Ectodermal cell (in vitro differentiated cells): ENCODE results near the gene FGD3.
"Not testable (repeated sequence)": the region's sequence is repeated elsewhere in the genome, so short reads cannot be mapped to it uniquely, and the experiment has no call there.

Source experiments
- H3K27ac ChIP-seq: 2 replicates; pipeline ENCODE4 v1.7.0; 2013; ENCODE audit warnings: mild to moderate bottlenecking, low read depth, low read length; ENCODE audit not compliant: insufficient read depth, poor library complexity, severe bottlenecking
- H3K27me3 ChIP-seq: 2 replicates; pipeline ENCODE4 v1.7.0; 2013; ENCODE audit warnings: mild to moderate bottlenecking, low read length; ENCODE audit not compliant: insufficient read depth, control insufficient read depth, poor library complexity, severe bottlenecking
- H3K36me3 ChIP-seq: one replicate; pipeline ENCODE4 v1.7.0; 2013; ENCODE audit warnings: low read length; ENCODE audit not compliant: control insufficient read depth, insufficient read depth
- H3K4me1 ChIP-seq: one replicate; pipeline ENCODE4 v1.7.0; 2013; ENCODE audit warnings: low read length; ENCODE audit not compliant: control insufficient read depth, insufficient read depth
- H3K4me3 ChIP-seq: 2 replicates; pipeline ENCODE4 v1.7.0; 2013; ENCODE audit warnings: low read depth, low read length, control low read depth; ENCODE audit not compliant: insufficient read depth
- H3K9me3 ChIP-seq: 2 replicates; pipeline ENCODE4 v1.7.0; 2013; ENCODE audit warnings: mild to moderate bottlenecking, low read length, moderate library complexity; ENCODE audit not compliant: control insufficient read depth
- WGBS, 2 experiments: methylation state at CpG; one replicate each; pipeline ENCODE4 v1.1.7; 2013; ENCODE audit warnings: missing lambda C conversion rate in 2 of 2; 5-methylcytosine and 5-hydroxymethylcytosine counted together

The FGD3 gene

GRCh38 chr9:93008457-93008856, 61.1 kb downstream of the FGD3 start:
- 96% methylated on average over 8 of the region's 8 CpGs for WGBS, 2 experiments
- H3K27ac ChIP-seq, result no peak overlapping the region
- no peaks in the 10 kb centered on the region for H3K9me3 ChIP-seq
- no peaks in the 10 kb centered on the region for H3K36me3 ChIP-seq
- H3K4me1 ChIP-seq, result peaks cover 6% of the 10 kb centered on the region
- no peak overlapping the region for H3K4me3 ChIP-seq
- H3K27me3 ChIP-seq, result no peaks in the 10 kb centered on the region

DNA sequence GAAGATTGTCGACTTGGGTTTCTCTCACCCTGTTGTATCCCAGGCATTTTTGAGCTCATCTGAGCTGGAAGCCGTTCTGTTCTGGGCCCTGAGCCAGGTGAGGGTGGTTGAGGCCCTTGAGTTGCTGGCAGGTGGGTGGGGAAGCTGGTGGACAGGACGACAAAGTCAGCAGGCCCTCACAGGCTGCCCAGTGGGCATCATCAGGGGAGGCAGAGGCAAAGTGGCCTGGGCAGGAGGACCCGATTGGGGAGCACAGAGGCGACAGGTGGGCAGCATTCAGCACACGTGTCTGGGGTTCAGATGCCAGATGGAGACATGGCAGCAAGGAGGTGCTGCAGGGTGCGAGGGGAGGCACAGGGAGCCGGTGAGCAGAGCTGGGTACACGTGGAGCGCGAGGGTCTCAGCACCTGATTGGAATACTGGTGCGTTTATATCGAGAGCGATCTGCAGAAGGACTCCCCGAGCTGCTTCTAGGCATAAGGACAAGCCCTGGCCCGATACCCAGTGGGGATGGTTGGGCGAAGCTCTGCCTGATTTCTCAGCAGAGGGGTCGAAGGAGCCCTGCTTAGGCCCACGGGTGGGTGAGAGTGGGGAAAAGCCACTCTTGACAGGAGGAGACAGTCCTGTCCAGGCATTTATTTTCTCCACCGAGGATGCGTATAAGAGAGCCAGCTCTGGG, 62.2 kb downstream of the FGD3 start:
- WGBS, 2 experiments, result 92 to 94% methylated on average over 21 of the region's 21 CpGs

DNA sequence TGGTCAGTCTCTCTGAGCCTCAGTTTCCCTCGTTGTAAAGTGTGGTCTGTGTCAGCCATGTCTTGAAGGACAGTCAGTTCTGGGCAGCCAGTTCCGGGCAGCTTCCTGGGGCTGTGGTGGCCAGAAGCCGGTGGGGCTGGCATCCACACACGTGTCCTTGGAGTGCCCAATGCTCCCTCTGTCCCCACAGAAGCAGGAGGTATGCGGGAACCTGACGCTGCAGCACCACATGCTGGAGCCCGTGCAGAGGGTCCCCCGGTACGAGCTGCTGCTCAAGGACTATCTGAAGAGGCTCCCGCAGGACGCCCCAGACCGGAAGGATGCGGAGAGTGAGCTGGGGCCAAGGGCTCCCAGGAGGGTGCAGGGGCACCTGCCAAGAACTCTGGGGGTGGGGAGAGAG, 62.7 kb downstream of the FGD3 start:
- no peak overlapping the region for H3K27ac ChIP-seq
- peaks cover 6% of the 10 kb centered on the region for H3K4me1 ChIP-seq
- H3K9me3 ChIP-seq, result no peaks in the 10 kb centered on the region
- WGBS, 2 experiments, result 85 to 88% methylated on average over 13 of the region's 13 CpGs
- H3K27me3 ChIP-seq, result no peaks in the 10 kb centered on the region
- no peaks in the 10 kb centered on the region for H3K36me3 ChIP-seq
- H3K4me3 ChIP-seq, result no peak overlapping the region

More for the DNA sequence above, 62.2 kb downstream of the FGD3 start:
- H3K4me3 ChIP-seq, result no peak overlapping the region
- peaks cover 6% of the 10 kb centered on the region for H3K4me1 ChIP-seq
- H3K27ac ChIP-seq, result no peak overlapping the region
- no peaks in the 10 kb centered on the region for H3K27me3 ChIP-seq
- no peaks in the 10 kb centered on the region for H3K9me3 ChIP-seq
- no peaks in the 10 kb centered on the region for H3K36me3 ChIP-seq

DNA sequence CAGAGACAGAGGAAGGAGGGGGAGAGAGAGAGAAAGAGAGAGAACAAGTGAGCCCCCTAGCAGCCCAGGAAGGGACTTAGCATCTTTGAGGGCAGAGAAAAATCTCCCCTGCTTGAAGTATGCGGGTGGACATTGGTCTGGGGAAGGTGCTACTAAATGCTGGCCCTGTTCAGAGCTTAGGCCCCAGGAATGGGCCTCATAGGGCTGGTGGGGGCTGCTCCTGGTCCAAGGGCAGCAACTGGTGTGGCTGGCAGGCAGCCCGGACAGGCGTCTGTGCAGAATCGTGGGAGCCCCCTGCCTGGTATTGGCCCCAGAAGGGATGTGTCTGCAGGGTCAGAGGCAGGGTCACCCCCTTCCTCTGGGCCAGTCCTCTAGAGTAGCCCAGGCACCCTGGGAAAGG, 63.4 kb downstream of the FGD3 start:
- no peaks in the 10 kb centered on the region for H3K27me3 ChIP-seq
- no peaks in the 10 kb centered on the region for H3K36me3 ChIP-seq
- peaks cover 6% of the 10 kb centered on the region for H3K4me1 ChIP-seq
- H3K27ac ChIP-seq, result no peak overlapping the region
- WGBS, 2 experiments, result 83 to 86% methylated on average over 4 of the region's 4 CpGs
- no peaks in the 10 kb centered on the region for H3K9me3 ChIP-seq
- no peak overlapping the region for H3K4me3 ChIP-seq

DNA sequence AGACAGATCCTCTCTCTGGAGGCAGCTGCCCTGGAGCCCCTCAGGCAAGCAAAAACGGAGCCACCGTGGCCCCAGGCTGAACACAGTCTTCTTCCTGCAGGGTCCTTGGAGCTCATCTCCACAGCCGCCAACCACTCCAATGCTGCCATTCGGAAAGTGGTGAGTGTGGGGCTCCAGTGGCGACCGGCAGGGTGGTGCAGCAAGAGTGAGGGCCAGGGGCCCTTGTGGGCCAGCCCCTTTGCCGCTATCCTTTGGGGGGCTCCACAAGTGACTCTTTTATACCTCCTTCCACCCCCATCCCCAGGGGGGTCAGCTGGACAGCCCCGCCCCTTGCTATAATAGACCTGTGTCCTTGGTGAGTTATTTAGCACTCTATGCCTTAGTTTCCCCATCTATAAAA, 63.8 kb downstream of the FGD3 start:
- no peaks in the 10 kb centered on the region for H3K27me3 ChIP-seq
- no peaks in the 10 kb centered on the region for H3K9me3 ChIP-seq
- H3K4me3 ChIP-seq, result no peak overlapping the region
- peaks cover 6% of the 10 kb centered on the region for H3K4me1 ChIP-seq
- H3K27ac ChIP-seq, result no peak overlapping the region
- no peaks in the 10 kb centered on the region for H3K36me3 ChIP-seq
- WGBS, 2 experiments, result 94 to 96% methylated on average over 8 of the region's 8 CpGs

DNA sequence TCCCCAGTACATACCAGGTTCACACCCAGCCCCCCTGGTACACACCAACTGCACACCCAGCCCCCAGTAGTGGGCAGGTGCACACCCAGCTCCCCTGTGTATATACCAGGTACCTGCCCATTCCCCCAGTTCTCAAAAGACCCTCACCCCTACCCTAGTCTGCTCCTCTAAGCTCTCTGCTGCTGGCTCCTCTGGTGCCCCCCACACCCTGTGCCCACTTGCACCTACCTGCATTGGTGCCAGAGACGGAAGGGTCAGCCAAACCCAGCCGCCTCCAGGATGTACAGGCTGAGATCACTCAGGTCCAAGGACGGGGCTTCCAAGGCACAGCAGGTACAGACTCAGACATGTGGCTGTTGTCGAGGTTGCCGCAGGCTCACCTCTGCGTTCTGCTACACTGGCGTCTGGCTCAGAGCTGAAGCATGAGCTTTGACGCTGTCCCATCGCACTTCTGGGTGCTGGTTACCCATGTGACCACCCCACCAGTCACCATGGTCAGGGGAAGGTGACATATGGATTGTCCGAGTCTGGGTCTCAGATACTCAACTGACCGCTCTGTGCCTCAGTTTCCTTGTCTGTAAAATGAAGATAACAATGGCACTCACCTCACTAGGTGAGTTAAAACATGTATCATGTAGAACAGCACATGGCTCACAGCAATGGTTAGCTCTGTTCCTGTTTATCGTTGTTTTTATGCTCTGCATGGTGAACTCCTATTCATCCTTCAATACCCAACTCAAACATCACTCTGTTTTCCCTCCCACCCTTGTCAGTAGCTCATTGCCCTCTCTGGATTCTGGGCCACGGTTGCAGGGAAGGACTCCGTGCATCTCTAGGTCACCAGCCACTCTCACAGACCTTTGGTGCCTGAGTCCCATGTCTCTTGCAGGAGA, 65.9 kb downstream of the FGD3 start:
- no peaks in the 10 kb centered on the region for H3K27me3 ChIP-seq
- H3K9me3 ChIP-seq, result no peaks in the 10 kb centered on the region
- WGBS, 2 experiments, result 94% methylated on average over 14 of the region's 14 CpGs
- peaks cover 6% of the 10 kb centered on the region for H3K4me1 ChIP-seq
- H3K27ac ChIP-seq, result no peak overlapping the region
- no peak overlapping the region for H3K4me3 ChIP-seq
- H3K36me3 ChIP-seq, result no peaks in the 10 kb centered on the region

- H3K36me3 ChIP-seq, result no peaks in the 10 kb centered on the region
- H3K27me3 ChIP-seq, result no peaks in the 10 kb centered on the region
- peaks cover 6% of the 10 kb centered on the region for H3K4me1 ChIP-seq
- H3K27ac ChIP-seq, result no peak overlapping the region
- H3K9me3 ChIP-seq, result no peaks in the 10 kb centered on the region
- WGBS, 2 experiments, result 82% methylated on average over 10 of the region's 13 CpGs
- no peak overlapping the region for H3K4me3 ChIP-seq
Measured at GRCh38 chr9:93013856-93014582, 66.7 kb downstream of the FGD3 start.

DNA sequence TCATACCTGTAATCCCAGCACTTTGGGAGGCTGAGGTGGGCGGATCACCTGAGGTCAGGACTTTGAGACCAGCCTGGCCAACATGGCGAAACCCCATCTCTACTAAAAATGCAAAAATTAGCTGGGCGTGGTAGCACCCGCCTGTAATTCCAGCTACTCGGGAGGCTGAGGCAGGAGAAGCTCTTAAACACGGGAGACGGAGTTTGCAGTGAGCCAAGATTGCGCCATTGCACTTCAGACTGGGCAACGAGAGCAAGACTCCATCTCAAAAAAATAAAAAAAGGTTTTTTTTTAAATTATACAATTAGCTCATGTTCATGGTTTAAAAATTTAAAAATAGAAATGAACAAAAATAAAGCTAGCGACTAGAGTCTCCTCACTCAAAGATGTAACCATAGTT, 67.9 kb downstream of the FGD3 start:
- not testable (repeated sequence) for H3K9me3 ChIP-seq, H3K36me3 ChIP-seq, H3K27me3 ChIP-seq, H3K4me3 ChIP-seq, H3K4me1 ChIP-seq, H3K27ac ChIP-seq
- WGBS, 2 experiments, result 87 to 93% methylated on average over 8 to 10 of the region's 10 CpGs

DNA sequence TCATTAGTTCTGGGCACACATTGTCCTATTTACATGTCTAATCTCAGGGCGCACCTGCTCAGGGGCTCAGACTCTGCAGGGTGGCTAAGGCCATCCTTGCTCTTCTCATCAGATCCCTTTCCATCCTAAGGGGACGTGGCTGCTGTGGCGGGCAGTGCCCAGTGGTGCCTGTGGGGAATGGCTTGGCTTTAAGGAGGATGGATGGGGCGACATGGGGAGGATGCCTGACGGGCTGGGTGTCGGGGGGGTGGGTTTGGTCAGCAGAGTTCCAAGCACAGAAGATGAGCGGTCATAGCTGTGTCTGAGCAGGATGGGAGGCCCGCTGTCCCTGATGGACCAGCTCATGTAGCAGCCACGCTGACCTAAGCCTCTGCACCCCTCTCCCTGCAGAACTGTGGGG, 70.3 kb downstream of the FGD3 start:
- Histone ChIP-seq H3K27me3 (no peaks in the 10 kb centered on the region), H3K9me3 (no peaks in the 10 kb centered on the region), H3K4me1 (no peaks in the 10 kb centered on the region), H3K4me3 (no peak overlapping the region), H3K27ac (no peak overlapping the region), H3K36me3 (no peaks in the 10 kb centered on the region)
- 91 to 93% methylated on average over 9 of the region's 9 CpGs for WGBS, 2 experiments

GRCh38 chr9:93020151-93020550, 72.8 kb downstream of the FGD3 start:
- Histone ChIP-seq H3K9me3 (no peaks in the 10 kb centered on the region), H3K4me1 (no peaks in the 10 kb centered on the region), H3K4me3 (no peak overlapping the region), H3K36me3 (no peaks in the 10 kb centered on the region), H3K27me3 (no peaks in the 10 kb centered on the region), H3K27ac (no peak overlapping the region)
- WGBS, 2 experiments, result 93 to 96% methylated on average over 11 of the region's 11 CpGs
